Astrocyte (in vitro differentiated cells and primary cell): Measurements from ENCODE around the gene MACROH2A1.

Experiments
- CTCF ChIP-seq: IDR thresholded peaks from 2 replicates; pipeline ENCODE4 v1.5.1; 2011; ENCODE audit warnings: low read depth, mild to moderate bottlenecking, inconsistent platforms, low read length, moderate library complexity; ENCODE audit not compliant: insufficient read depth
- EZH2 ChIP-seq: IDR thresholded peaks from 2 replicates; pipeline ENCODE4 v1.6.1; 2012; ENCODE audit warnings: mild to moderate bottlenecking, low read length, inconsistent platforms; ENCODE audit not compliant: insufficient read depth

- TF ChIP-seq CTCF (no peak), EZH2 (no peak)
These were observed 31.1 kb upstream of the MACROH2A1 start for GRCh38 chr5:135430135-135430437.
